ENCODE results near the gene PCK1.

Gene PCK1

DNA sequence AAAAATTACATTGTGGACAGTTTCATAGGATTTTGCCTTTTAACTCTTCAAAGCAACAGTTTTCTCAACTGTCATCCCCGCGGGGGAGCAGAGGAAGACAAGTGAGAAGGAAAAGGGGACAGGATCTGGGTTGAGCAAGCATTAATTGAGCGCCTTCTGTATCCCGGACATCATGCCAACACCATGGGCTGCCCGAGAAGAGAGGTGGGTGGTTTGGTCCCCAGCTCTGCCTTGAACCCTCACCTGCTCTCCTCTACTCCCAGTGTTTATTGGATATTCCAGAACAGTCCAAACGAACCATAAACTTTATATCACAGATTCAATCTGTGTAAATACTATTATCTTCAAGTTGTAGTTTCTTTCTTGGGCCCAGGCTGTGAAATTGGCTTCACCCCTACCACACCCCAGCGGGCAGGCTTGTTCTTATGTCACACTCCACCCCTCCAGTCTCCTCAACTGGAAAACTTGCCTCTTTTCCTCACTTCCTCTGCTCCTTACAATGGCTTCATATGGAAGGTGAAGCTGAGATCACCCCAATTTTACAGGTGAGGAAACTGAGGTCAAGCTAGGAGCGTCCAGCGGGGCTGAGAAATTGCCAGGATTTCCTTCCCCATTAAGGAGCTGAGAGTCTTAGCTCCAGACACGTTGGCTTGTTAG, 6.0 kb downstream of the PCK1 start:
- H3K4me3 ChIP-seq (replicated peaks in 1 of 2; ENCODE audit: low read depth in 2 of 2, low read length in 2 of 2): no peak overlapping the region
- TF ChIP-seq, protein P1, sequence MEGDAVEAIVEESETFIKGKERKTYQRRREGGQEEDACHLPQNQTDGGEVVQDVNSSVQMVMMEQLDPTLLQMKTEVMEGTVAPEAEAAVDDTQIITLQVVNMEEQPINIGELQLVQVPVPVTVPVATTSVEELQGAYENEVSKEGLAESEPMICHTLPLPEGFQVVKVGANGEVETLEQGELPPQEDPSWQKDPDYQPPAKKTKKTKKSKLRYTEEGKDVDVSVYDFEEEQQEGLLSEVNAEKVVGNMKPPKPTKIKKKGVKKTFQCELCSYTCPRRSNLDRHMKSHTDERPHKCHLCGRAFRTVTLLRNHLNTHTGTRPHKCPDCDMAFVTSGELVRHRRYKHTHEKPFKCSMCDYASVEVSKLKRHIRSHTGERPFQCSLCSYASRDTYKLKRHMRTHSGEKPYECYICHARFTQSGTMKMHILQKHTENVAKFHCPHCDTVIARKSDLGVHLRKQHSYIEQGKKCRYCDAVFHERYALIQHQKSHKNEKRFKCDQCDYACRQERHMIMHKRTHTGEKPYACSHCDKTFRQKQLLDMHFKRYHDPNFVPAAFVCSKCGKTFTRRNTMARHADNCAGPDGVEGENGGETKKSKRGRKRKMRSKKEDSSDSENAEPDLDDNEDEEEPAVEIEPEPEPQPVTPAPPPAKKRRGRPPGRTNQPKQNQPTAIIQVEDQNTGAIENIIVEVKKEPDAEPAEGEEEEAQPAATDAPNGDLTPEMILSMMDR (IDR thresholded peaks at IDR 0.05; ENCODE audit: low read depth, low read length): no peak
- no peak for DNase-seq (ENCODE audit: low read depth in 2 of 2)

DNA sequence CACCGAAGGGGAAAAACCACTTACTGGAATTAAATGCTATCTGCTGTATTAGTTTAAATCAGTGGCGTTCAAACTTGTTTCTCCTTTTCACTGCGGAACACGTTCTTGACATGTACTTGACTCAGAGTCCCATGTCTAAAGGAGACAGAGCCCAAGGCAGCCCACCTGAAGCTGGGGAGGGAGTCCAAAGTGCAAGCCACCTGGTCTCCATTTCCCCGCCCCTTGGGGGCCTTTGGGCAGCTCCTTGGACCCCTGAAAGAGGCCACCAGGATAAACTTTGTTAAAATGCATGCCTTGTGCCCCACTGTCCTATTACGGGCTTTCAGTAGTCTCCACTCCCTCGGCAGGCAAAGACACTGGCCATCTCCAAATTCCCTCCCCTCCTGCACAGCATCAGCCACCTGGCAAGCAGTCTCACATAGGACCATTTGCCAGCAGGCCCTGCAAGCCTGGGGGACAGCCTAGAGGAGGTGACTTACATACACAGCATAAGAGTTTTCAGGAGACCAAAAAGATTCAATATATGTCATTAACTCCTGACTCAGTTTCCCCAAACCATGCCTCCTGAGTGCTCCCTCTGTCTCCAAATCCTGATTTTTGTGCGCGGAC, 6.7 kb downstream of the PCK1 start:
- TF ChIP-seq, protein P1 (IDR thresholded peaks at IDR 0.05; ENCODE audit: low read depth, low read length): no peak
- no peak overlapping the region for H3K4me3 ChIP-seq (replicated peaks in 1 of 2; ENCODE audit: low read depth in 2 of 2, low read length in 2 of 2)
- no peak for DNase-seq (ENCODE audit: low read depth in 2 of 2)

DNA sequence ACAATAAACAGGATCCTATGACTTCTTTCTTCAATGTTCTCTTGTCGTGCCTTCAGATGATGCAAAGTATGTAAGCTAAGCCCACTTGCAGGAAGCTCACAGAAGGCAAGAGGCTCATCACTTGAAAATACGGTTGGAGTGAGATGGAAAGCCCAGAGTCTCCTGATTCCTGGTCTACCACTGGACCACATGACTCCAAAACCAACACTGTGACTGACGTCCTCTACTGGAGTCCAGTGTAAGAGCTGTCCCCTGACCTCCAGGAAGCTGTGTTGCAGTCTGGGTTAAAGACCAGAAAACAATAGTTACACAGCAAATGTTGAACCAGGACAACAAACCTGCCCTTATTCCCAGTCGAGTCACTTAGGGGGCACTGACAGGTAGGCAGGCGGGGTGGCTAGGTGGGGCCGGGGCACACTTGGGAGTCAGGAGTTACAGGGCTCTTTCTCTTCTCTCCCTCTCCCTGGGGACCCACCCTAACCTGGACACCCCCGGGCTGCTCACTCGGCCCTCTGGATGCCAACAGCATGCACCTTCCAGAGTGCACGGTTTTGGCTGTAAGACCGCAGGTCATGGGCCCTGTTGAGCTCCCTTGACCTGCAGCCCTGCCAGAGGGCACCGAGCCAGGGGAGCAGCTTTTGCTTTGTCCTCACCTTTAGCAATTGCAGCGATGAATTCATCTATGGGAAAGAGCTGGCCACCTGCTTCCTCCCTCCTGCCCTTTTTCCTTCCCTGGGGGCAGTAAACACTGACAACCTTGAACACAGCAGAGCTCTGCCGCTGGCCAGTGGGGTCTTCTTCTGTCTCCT, 7.4 kb downstream of the PCK1 start:
- TF ChIP-seq, protein P1 (IDR thresholded peaks at IDR 0.05; ENCODE audit: low read depth, low read length): no peak
- H3K4me3 ChIP-seq (replicated peaks in 1 of 2; ENCODE audit: low read depth in 2 of 2, low read length in 2 of 2): no peak overlapping the region
- no peak for DNase-seq (ENCODE audit: low read depth in 2 of 2)

DNA sequence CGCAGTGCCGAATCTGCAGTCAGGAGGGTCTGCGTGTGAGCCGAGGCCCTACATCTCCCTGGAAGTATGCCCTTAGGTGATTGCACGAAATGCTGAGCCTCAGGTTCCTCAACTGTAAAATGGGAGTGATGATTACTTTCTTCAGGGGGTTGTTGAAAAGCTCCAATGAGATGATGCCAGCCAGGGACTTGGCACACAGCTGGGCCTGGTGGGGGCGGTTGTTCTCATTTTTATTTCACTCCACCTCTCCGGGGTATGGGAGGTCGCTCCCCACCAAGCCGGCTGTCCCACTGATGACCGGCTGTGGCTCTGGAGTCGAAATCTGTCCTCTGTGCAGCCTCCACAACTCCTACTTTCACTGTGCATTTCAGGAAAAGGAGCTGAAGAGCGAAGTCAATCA, 8.1 kb downstream of the PCK1 start:
- no peak for DNase-seq (ENCODE audit: low read depth in 2 of 2)
- H3K4me3 ChIP-seq (replicated peaks in 1 of 2; ENCODE audit: low read depth in 2 of 2, low read length in 2 of 2): no peak overlapping the region
- TF ChIP-seq, protein P1 (IDR thresholded peaks at IDR 0.05; ENCODE audit: low read depth, low read length): no peak

DNA sequence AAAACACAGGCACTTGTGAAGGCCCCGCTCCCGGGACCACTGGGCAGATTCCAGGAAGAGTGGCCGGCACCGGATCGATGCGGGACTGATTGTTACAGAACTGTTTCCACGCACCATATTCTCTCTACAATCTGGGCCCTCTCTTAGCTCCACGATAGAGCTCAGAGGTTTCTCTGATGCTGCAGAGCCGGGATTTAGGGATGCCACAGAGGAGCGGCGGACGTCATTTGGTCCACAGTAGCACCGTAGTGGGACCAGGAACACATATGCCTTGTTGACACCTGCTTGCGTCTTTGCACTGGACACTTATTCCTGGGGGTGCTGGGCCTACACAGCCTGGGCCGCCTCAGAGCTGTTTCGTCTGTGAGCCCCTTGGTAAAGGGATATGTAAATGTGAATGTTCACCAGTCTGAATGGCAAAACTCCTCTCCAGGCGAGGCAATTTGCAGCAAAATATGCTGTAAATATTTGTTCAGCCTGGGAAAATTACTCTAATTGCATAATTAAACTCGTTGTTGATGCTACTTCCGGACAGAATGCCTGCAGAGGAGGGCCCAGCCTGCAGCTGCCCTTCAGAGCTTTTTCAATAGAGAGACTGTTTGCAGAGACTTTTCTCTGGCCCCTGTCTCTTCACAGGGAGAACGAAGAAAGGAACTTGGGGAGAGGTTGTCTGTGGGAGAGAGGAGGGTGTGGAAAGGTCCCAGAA, 9.4 kb downstream of the PCK1 start:
- DNase-seq (ENCODE audit: low read depth in 2 of 2): no peak
- H3K4me3 ChIP-seq (replicated peaks in 1 of 2; ENCODE audit: low read depth in 2 of 2, low read length in 2 of 2): no peak overlapping the region
- TF ChIP-seq, protein P1 (IDR thresholded peaks at IDR 0.05; ENCODE audit: low read depth, low read length): no peak

DNA sequence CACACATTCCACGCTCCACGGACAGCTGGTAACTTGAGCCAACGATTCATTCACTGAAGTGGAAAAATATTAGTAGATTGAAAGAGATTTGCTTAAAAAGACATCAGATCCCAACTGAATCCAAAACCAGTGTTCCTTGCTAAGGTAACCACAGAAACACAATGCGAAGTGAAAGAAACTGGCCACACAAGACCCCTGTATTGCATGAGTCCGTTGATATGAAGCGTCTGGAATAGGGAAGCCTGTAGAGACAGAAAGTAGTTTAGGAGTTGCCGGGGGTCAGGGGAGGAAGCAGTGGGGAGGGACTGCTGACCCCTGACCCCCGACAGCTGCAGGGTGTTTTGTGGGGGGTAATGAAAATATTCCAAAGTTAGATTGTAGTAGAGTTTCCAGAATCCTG, 10.0 kb downstream of the PCK1 start:
- TF ChIP-seq, protein P1 (IDR thresholded peaks at IDR 0.05; ENCODE audit: low read depth, low read length): no peak
- H3K4me3 ChIP-seq (replicated peaks in 1 of 2; ENCODE audit: low read depth in 2 of 2, low read length in 2 of 2): no peak overlapping the region

More for the DNA sequence above, 10.0 kb downstream of the PCK1 start:
- DNase-seq (ENCODE audit: low read depth in 2 of 2): no peak

Measured in cardiac fibroblast (primary cell).